Activated gamma-delta T cell treated with anti-CD3 and anti-CD28 coated beads, Interleukin-2, amount 50 U/mL, for 16 hours (primary cell): ENCODE measurements around the gene PTPRN2.
"Not testable (repeated sequence)": the region's sequence is repeated elsewhere in the genome, so short reads cannot be mapped to it uniquely, and the experiment has no call there.

Experiments used
- DNase-seq: peaks from one replicate; pipeline ENCODE4 v3.0.0-alpha.2; 2020; ENCODE audit warnings: low read depth

Gene PTPRN2

GRCh38 chr7:157992511-157993160, 595.0 kb downstream of the PTPRN2 start:
- no peak for DNase-seq

GRCh38 chr7:157991761-157992160, 595.9 kb downstream of the PTPRN2 start:
- DNase-seq = no peak

DNA sequence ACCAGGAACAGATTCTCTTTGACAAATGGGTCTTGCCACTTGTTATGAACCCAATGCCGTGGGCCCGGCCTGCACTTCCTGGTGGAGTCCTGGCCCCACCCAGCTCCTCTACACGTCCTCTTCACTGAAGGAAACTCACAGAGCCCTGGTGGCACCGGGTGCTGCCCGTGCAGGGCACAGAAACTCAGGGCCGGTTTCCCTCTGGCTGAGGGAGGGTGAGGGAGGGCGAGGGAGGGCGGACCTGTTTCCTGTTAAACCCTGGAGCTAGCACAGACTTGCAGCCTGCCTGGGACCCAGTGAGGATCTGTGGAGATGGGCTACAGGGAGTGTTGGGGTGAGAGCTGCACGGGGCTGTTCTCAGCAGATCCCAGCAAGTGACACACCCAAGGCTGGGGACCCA, 596.3 kb downstream of the PTPRN2 start:
- DNase-seq = no peak

DNA sequence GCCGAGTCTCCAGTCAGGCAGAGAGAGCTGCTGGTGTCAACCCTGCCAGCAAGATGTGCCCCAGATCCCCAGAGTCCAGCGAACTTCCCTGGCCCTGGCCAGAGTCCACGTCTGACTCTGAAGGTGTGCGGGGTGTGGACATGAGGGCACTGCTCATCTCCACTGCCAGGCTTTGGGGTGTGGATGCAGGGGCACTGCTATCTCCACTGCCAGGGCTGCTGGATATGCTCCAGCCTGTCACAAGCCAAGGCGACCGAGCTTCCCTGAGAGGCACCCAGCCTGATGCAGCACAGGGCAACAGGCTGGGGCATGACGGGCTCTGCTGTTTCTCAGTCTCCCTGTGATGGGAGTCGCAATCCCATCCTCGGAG, 596.8 kb downstream of the PTPRN2 start:
- DNase-seq = no peak

DNA sequence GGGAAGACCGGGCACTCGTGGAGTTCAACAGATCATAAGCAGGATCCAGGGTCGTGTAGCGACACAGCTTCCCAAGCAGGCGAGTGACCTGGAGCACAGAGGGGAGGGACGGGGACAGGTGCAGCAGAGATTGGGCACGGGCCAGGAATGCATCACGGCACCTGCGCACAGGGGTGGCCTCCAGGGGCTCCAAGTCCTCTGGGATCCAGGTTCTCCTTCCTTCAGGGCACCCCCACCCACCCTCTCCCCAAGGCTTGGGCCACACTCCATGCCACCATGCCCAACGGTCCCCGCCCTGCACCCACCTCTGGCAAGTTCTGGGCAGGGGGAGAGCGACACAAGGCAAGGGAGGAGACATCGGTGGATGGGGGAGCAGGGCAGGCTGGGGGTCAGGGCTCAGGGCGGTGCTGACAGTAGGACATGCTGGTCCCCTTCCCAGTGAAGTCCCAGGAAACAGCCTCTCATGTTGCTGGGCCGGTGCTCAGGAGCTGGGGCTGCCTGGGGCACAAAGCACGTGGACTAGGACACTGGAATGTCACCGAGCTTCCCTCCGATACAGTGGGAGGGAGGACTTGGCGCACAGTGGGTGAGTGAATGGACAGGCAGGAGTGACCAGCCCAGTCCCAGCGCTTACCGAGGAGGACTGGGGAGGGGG, 597.3 kb downstream of the PTPRN2 start:
- DNase-seq = no peak

DNA sequence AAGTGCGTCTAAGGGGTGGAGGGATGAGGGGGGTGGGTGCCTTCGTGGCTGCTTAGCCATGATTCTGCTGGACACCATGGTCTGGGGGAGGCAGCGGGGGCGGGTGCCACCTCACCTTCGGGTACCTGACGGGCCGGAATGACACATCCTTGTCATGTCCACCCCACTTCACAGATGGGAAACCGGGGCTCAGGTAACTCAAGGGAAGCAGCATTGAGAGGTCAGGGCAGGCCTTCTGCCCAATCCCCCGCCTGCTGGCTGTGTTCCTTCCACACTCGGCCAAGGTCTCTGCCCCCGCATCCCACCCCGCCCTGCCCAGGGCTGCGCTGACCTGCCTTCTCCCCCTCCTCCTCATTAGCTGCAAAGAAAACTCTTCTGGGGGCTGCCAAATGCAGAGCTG, 598.0 kb downstream of the PTPRN2 start:
- no peak for DNase-seq

DNA sequence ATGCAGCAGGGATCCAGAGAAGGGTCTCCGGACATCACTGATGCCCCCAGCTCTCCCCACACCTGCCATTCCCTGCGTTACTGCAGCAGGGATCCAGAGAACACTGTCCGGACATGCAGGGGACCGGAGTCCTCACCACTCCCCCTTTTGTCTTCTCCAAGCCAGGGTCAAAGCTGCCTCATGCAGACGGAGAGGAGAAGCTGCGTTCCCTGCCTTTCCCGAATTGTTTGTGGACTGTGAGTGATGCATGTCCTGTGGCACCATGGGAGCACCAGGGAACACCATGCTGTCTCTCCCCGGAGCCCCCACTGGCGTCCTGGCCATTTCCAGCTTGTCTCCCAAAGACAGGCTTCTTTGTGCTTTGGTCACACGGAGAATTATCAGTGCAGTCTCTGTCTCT, 599.7 kb downstream of the PTPRN2 start:
- no peak for DNase-seq

DNA sequence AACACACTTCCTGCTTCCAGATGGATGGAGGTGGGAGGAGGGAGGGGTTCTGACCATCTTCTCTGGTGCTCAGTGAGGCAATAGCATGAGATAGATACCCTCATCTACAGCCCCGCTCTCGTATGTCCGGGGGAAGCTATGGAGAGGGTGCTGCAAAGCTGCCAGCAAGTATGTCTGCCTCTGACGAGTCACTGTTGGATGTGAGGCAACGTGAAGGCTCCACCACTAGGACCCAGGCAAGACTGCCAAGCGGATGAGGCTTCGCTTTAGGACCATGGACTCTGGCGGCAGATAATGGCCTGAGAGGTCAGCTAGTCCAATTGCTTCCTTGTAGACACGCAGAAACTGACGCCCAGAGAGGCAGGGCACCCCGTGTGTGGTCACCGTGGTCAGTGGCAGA, 601.6 kb downstream of the PTPRN2 start:
- no peak for DNase-seq

DNA sequence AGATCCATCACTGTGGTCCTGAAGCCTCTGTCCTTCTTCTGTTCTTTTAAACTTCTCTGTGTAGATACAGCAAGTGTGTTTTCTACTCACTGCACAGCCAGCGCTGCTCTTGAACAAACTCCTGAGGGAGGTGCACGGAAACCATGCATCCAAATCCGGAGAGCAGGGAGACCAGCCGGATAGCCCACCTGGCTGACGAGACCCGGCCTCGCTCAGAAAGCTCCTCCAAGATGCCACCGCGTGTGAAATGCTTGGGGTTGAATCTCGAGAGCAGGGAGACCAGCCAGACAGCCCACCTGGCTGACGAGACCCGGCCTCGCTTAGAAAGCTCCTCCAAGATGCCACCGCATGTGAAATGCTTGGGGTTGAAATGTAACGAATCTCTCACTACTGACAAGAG, 602.0 kb downstream of the PTPRN2 start:
- no peak for DNase-seq

DNA sequence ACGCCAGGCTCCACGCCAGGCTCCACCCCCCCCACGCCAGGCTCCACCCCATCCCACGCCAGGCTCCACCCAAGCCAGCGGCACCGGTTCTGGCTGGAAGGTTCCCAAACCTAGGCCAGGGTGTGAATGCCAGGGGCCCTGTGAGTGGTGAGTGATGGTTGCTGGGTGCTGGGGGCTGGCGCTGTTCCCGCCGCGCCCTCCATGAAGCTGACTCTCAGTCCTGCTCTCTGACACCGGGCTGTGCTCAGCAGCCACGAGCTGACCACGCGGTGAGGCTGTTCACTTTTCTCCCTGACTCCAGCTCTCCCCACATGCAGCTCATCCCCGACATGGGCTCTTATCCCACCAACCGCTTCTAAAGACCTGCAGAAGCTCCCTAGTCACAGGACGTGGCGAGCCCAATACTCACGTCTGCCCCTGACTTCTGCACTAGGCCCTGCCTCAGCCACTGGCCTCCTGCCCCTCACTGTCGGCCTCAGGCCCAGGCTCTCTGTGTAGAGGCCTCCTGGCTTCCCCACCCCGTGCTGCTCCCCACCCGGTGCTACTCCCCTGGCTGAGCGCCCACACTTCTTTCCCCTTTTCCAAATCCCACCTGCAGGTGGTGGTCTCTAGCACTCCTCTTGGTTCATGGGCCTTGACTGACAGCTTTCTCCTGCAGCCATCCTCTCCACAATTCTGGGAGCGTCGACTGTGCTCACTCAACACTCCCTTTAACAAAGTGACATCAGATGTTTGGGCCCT, 603.0 kb downstream of the PTPRN2 start:
- no peak for DNase-seq

DNA sequence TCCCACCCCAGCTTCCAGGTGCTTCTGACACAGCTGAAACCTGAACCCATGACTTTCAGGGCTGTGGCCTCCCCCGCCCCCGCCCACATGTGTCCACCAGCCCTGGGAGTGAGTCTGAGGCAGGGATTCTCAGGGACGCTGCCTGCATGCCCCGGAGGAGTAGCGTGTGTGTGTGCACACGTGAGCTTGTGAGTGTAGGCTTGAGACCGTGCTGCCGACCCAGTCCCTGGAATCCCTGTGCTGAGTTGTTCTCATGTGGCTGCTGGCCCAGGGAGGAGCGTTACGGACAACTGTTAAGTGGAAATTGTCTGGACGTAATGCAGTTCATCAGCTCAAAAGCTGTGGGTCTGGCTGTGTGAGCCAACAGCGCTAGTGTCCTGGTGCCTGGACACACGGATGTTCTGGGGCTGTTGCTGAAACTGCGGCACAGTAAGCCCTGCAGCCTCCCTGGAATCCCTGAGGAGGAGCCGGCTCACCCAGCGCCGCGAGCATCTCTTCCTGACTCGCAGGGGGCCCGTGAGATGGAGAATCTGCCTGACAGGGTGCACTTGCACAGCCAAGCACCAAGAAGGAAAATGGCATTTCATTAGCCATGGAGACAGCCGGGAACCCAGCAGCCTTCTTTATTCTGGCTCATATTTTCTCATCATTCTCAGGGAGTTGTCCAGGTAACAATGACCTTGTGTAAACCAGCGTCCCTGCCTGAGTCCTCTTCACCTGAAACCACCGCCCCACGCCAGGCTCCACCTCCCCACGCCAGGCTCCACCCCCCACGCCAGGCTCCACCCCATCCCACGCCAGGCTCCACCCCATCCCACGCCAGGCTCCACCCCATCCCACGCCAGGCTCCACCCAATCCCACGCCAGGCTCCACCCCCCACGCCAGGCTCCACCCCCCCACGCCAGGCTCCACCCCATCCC, 603.9 kb downstream of the PTPRN2 start:
- DNase-seq = no peak

DNA sequence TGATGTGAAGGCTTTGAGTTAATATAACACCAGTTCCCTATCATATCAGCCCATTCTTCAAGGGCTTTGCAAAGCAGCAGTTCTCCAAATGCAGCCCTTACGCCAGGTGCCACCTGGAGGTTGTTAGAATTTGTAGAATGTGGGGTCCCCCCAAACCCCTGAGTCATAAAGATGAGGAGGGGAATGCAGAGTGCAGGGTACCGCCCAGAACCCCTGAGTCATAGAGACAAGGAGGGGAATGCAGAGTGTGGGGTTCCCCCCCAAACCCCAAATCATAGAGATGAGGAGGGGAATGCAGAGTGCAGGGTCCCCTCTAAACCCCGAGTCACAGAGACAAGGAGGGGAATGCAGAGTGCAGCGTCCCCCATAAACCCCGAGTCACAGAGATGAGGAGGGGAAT, 605.8 kb downstream of the PTPRN2 start:
- no peak for DNase-seq

DNA sequence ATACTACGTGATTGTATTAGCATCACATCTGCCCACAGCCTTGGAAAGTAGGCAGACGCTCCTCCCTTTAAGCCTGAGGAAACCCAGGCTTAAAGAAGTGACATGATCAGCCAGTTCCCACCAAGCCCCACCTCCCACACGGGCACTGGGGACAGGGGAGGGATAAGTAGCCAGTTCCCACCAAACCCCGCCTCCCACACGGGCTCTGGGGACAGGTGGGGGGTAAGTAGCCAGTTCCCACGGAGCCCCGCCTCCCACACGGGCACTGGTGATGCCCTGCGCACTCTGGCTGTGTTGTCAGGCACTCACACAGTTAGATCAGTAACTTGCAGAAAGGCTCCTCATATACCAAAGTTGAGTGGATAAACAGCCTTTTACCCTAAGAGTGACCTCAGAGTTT, 606.8 kb downstream of the PTPRN2 start:
- DNase-seq = no peak

DNA sequence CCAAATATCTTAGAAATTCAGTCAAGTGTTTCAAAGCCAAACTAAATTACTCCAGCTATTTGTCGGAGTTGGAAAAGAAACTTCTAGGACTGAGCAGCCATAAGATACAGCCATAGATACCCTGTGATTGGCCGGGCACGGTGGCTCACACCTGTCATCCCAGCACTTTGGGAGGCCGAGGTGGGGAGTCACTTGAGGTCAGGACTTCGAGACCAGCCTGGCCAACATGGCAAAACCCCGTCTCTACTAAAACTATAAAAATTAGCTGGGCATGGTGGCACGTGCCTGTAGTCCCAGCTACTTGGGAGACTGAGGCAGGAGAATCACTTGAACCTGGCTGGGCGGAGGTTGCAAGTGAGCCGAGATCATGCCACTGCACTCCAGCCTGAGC, 607.3 kb downstream of the PTPRN2 start:
- not testable (repeated sequence) for DNase-seq

GRCh38 chr7:157979636-157980340, 607.8 kb downstream of the PTPRN2 start:
- DNase-seq = no peak

GRCh38 chr7:157978766-157979165, 608.9 kb downstream of the PTPRN2 start:
- no peak for DNase-seq

DNA sequence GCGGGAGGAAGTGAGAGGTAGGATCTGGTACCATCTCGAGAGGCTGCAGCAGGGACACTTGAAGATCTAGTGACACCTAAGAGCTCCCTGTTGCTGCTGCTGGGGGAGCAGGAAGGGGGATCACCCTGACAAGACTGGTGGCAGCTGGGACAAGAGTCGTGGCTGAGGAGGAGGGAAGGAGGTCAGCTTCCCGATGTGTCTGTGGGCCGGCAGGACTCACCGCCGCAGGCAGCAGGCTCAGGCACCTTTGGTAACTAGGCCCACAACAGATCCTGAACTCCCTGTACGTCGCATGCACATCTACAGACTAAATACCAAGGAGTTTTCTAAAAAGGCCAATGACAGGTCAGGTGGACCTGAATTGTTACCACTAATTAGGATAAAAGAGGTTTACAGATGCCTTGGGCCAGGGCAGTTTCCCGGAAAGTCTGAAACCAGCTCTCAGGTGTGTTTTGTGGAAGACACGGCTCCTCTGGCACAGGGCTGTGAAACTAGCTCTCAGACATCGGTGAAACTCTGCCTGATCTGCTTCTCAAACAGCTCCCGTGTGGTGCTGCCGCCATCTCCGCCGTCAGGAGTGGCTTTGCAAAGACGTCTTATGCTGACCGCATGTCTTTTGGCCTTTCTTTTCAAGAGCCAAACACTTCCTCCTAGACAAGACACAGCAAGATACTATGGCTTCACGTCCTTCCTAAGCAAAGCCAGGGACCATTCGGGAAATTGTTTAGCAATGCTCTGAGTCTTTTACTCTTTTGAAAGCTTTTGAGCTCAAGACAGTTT, 609.7 kb downstream of the PTPRN2 start:
- no peak for DNase-seq

GRCh38 chr7:157977306-157977705, 610.3 kb downstream of the PTPRN2 start:
- DNase-seq = no peak

DNA sequence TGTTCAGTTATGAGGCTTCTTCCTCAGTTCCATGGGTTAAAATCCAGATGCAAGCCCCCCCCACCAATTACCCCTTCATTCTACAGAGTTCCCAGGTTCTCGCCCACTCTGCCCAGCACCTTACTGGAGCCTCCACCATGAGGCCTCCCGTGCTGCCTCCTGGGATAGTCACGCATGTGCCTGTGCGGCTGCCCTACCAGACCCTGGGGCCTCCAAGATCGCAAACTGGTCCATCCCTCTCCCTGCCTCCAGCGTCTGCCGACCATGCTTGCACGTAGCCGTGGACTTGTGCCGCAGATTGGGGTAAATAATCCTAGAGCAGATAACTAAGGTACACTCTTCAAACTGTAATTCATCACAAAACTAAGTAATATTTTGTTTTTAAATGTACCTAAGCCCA, 611.2 kb downstream of the PTPRN2 start:
- DNase-seq = no peak

- no peak for DNase-seq
Measured at GRCh38 chr7:157975401-157976372, 611.9 kb downstream of the PTPRN2 start.
